OCI-LY3 (cell line): ENCODE measurements around the gene SPATA19.

Experiments used
- H2AFZ ChIP-seq: fragments of 200-600, 300-600 bp; shearing (Covaris generic); 2 replicates; pipeline ENCODE4 v1.6.0; 2014; ENCODE audit warnings: antibody characterized with exemption, low read depth, low read length
- H3K27ac ChIP-seq: fragments of 200-600, 300-600 bp; sonication (generic); 2 replicates; pipeline ENCODE4 v1.5.1; 2014; ENCODE audit warnings: mild to moderate bottlenecking, low read length, moderate library complexity, mixed read lengths
- H3K27me3 ChIP-seq: fragments of 200-600, 300-600 bp; sonication (generic); 2 replicates; pipeline ENCODE4 v1.6.1; 2014; ENCODE audit warnings: low read depth, low read length, mixed read lengths
- H3K36me3 ChIP-seq: fragments of 200-600, 300-600 bp; sonication (generic); replicated peaks from 2 replicates; pipeline ENCODE3; 2014; ENCODE audit warnings: low read depth, low read length, mixed read lengths
- H3K4me1 ChIP-seq: fragments of 300-600, 200-600 bp; sonication (generic); 2 replicates; pipeline ENCODE4 v1.6.1; 2014; ENCODE audit warnings: low read length, mixed read lengths
- H3K4me2 ChIP-seq: fragments of 200-600, 300-600 bp; sonication (generic); 2 replicates; pipeline ENCODE4 v1.6.1; 2014; ENCODE audit warnings: low read length, mixed read lengths
- H3K4me3 ChIP-seq: fragments of 300-600, 200-600 bp; sonication (generic); 2 replicates; pipeline ENCODE4 v1.5.1; 2014; ENCODE audit warnings: antibody characterized with exemption, mild to moderate bottlenecking, low read length, moderate library complexity
- H3K79me2 ChIP-seq: fragments of 300-600, 200-600 bp; shearing (Covaris generic); 2 replicates; pipeline ENCODE4 v1.6.1; 2014; ENCODE audit warnings: mild to moderate bottlenecking, low read length, mixed read lengths
- H3K9ac ChIP-seq: fragments of 300-600, 200-600 bp; shearing (Covaris generic); 2 replicates; pipeline ENCODE4 v1.6.0; 2014; ENCODE audit warnings: mild to moderate bottlenecking, low read length, moderate library complexity
- H3K9me3 ChIP-seq: fragments of 200-600, 300-600 bp; shearing (Covaris generic); 2 replicates; pipeline ENCODE4 v1.6.1; 2014; ENCODE audit warnings: low read length, mixed read lengths; ENCODE audit not compliant: insufficient read depth
- H4K20me1 ChIP-seq: fragments of 200-600, 300-600 bp; sonication (generic); 2 replicates; pipeline ENCODE4 v1.6.1; 2016; ENCODE audit warnings: low read length, mixed read lengths; ENCODE audit not compliant: insufficient read depth
- CTCF ChIP-seq: fragments of 200-600, 300-600 bp; sonication (generic); IDR thresholded peaks from 2 replicates; pipeline ENCODE4 v1.5.1; 2014; ENCODE audit warnings: antibody characterized with exemption, low read length, low read depth
- EZH2phosphoT487 ChIP-seq: fragments of 200-600 bp; shearing (Covaris generic); IDR thresholded peaks from 2 replicates; pipeline ENCODE4 v1.6.1; 2018; ENCODE audit warnings: antibody characterized with exemption, mixed run types, low read depth

Gene SPATA19

GRCh38 chr11:133823614-133824013 lies 21.7 kb downstream of the SPATA19 start:
- Histone ChIP-seq H4K20me1 (no peaks in the 10 kb centered on the region), H3K79me2 (no peaks in the 10 kb centered on the region), H3K9me3 (no peaks in the 10 kb centered on the region), H3K9ac (no peak overlapping the region), H2AFZ (no peak overlapping the region), H3K27me3 (peaks cover 17% of the 10 kb centered on the region), H3K4me3 (no peak overlapping the region), H3K4me2 (no peak overlapping the region), H3K4me1 (no peaks in the 10 kb centered on the region), H3K36me3 (no peaks in the 10 kb centered on the region), H3K27ac (no peak overlapping the region)
- TF ChIP-seq EZH2phosphoT487 (no peak), CTCF (no peak)

- no peak for TF ChIP-seq CTCF
- no peak for TF ChIP-seq EZH2phosphoT487
Measured at GRCh38 chr11:133823211-133823610, 22.1 kb downstream of the SPATA19 start.

GRCh38 chr11:133821776-133822175 lies 23.5 kb downstream of the SPATA19 start:
- Histone ChIP-seq H4K20me1 (no peaks in the 10 kb centered on the region), H3K27ac (no peak overlapping the region), H3K9ac (no peak overlapping the region), H3K9me3 (no peaks in the 10 kb centered on the region), H3K27me3 (peaks cover 14% of the 10 kb centered on the region), H3K4me2 (no peak overlapping the region), H3K4me3 (no peak overlapping the region), H3K4me1 (no peaks in the 10 kb centered on the region), H3K79me2 (no peaks in the 10 kb centered on the region), H3K36me3 (no peaks in the 10 kb centered on the region), H2AFZ (no peak overlapping the region)
- no peak for TF ChIP-seq EZH2phosphoT487
- TF ChIP-seq CTCF: peak; percentile 86

More at GRCh38 chr11:133823211-133823610, 22.1 kb downstream of the SPATA19 start:
- Histone ChIP-seq H2AFZ (no peak overlapping the region), H3K79me2 (no peaks in the 10 kb centered on the region), H3K9ac (no peak overlapping the region), H4K20me1 (no peaks in the 10 kb centered on the region), H3K9me3 (no peaks in the 10 kb centered on the region), H3K27ac (no peak overlapping the region), H3K4me3 (no peak overlapping the region), H3K27me3 (peaks cover 17% of the 10 kb centered on the region), H3K4me1 (no peaks in the 10 kb centered on the region), H3K36me3 (no peaks in the 10 kb centered on the region), H3K4me2 (no peak overlapping the region)

GRCh38 chr11:133819746-133820315 lies 25.5 kb downstream of the SPATA19 start:
- Histone ChIP-seq H2AFZ (no peak overlapping the region), H3K9me3 (no peaks in the 10 kb centered on the region), H3K36me3 (no peaks in the 10 kb centered on the region), H3K4me2 (no peak overlapping the region), H3K27ac (no peak overlapping the region), H4K20me1 (no peaks in the 10 kb centered on the region), H3K9ac (no peak overlapping the region), H3K4me3 (no peak overlapping the region), H3K4me1 (no peaks in the 10 kb centered on the region), H3K27me3 (peaks cover 19% of the 10 kb centered on the region), H3K79me2 (no peaks in the 10 kb centered on the region)
- TF ChIP-seq EZH2phosphoT487: no peak
- TF ChIP-seq CTCF: no peak
